Effector memory CD4-positive, alpha-beta T cell (primary cell): Measurements from ENCODE around the gene ACSBG1.

Source experiments
- DNase-seq, 3 donors: peaks; one replicate each; pipeline ENCODE4 v3.0.0-alpha.2; 2020
- H3K27ac ChIP-seq: 2 replicates; pipeline ENCODE4 v1.7.0; 2013; ENCODE audit warnings: mild to moderate bottlenecking, low read length, moderate library complexity; ENCODE audit not compliant: insufficient read depth, poor library complexity, severe bottlenecking
- H3K27me3 ChIP-seq: replicated peaks from 2 replicates; pipeline ENCODE4 v1.7.0; 2013; ENCODE audit warnings: mild to moderate bottlenecking, low read length; ENCODE audit not compliant: insufficient read depth, control insufficient read depth, poor library complexity, severe bottlenecking
- H3K36me3 ChIP-seq: 2 replicates; pipeline ENCODE4 v1.7.0; 2013; ENCODE audit warnings: mild to moderate bottlenecking, low read length, moderate library complexity; ENCODE audit not compliant: control insufficient read depth, insufficient read depth
- H3K4me1 ChIP-seq: 2 replicates; pipeline ENCODE4 v1.7.0; 2013; ENCODE audit warnings: low read length, mild to moderate bottlenecking; ENCODE audit not compliant: control insufficient read depth, insufficient read depth, poor library complexity, severe bottlenecking
- H3K4me3 ChIP-seq: 2 replicates; pipeline ENCODE4 v1.7.0; 2013; ENCODE audit warnings: low read length, low read depth, mild to moderate bottlenecking; ENCODE audit not compliant: insufficient read depth, poor library complexity, severe bottlenecking
- H3K9me3 ChIP-seq: 2 replicates; pipeline ENCODE4 v1.7.0; 2013; ENCODE audit warnings: mild to moderate bottlenecking, low read length, moderate library complexity; ENCODE audit not compliant: control insufficient read depth

Gene ACSBG1

DNA sequence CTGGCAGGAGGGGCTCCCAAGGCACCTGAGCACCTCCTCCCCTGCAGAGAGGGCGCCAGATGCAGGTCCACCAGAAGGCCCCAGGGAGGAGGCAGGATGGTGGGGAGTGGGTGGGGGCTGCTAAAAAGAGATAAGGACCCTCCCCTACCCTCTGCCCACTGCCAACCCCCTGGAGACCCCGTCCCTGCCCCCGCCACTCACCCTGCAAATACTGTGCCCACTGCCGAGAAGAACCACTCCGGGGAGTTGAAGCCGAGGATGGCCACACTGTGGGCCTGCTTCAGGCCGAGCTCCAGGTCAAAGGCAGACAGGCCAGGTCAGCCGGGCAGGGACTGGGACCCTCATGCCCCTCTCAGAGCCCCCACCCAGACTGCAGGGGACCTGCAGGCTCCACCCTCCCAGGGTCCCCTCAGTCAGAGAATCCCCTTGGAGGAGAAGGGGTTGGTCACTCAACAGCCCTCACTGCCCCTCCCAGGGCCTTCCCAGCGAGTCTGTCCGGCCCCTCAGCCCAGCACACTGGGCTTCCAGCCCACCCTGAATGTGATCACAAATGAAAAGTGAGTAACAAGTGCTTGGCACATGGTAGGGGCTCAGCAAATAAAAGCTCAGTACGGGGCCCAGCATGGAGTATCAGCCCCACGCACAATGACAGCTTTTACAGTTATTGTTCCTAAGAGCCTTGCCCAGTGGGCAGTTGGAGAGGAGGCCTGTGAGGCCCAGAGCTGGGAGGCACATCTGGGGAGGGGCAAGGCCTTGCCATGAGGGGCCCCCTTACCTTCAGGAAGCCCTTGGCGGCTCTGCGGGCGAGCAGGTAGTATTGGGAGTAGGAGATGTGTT, 40.4 kb downstream of the ACSBG1 start:
- no peaks in the 10 kb centered on the region for H3K36me3 ChIP-seq
- H3K4me1 ChIP-seq = no peaks in the 10 kb centered on the region
- H3K27ac ChIP-seq = no peak overlapping the region
- no peak for DNase-seq
- H3K9me3 ChIP-seq = no peaks in the 10 kb centered on the region
- H3K4me3 ChIP-seq = no peak overlapping the region
- H3K27me3 ChIP-seq = no peaks in the 10 kb centered on the region

GRCh38 chr15:78192826-78193594, 41.4 kb downstream of the ACSBG1 start:
- no peak overlapping the region for H3K27ac ChIP-seq
- H3K4me1 ChIP-seq = no peaks in the 10 kb centered on the region
- no peak overlapping the region for H3K4me3 ChIP-seq
- H3K36me3 ChIP-seq = no peaks in the 10 kb centered on the region
- H3K27me3 ChIP-seq = no peaks in the 10 kb centered on the region
- no peak for DNase-seq
- H3K9me3 ChIP-seq = no peaks in the 10 kb centered on the region

DNA sequence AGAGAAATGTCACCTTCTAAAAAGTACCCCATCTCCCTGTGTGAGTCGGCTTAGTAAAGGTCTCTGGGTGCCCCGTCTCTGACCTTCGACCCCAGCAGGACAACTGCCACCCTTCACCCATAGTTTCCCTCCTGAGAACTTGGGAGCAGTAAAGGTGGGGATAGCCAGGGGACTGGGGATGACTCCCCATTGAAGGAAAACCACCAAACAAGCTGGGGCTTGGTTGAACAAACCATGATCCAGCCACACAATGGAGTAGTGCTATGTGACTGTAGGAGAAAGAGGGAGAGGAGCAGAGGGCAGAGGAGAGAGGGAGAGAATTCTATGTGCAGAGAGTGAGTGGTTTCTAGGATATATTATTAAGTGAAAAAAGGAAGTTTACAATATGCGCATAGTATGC, 51.5 kb downstream of the ACSBG1 start:
- Histone ChIP-seq H3K36me3 (no peaks in the 10 kb centered on the region), H3K9me3 (no peaks in the 10 kb centered on the region), H3K4me3 (no peak overlapping the region), H3K4me1 (no peaks in the 10 kb centered on the region), H3K27me3 (no peaks in the 10 kb centered on the region), H3K27ac (no peak overlapping the region)
- no peak for DNase-seq

DNA sequence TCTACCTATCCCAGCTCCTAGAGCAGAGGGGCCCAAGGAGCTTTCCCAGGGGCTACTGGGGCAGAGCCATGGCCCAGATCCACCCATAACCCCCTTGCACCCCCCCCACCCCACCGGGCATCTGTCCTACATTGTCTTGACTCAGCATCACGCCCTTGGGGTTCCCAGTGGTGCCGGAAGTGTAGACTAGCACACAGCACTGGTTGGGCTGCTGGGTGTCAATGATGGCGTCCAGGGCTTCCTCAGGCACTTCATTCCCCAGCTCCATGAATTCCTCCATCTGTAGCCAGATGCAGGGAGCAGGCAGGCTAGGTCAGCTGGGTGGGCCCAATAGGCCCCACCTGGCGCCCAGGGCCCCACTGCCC, 52.0 kb downstream of the ACSBG1 start:
- H3K9me3 ChIP-seq = no peaks in the 10 kb centered on the region

DNA sequence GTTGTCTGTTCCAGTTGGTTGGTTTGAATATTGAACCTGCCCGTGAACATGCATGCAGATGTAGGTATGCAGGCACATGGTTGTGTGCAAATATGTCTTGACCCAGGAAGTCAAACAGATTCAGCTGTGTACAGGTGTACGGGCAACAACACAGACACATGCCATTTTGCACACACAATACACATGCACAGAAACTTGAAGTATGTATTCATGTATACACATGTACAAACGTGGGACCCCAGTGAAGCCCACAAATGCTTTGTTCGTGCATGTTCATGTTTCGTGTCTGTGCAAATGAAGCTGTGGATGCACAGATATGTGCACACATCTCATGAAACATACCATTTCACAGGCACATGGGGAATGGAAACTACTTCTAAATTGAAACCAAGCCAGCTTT, 54.5 kb downstream of the ACSBG1 start:
- DNase-seq = no peak
- Histone ChIP-seq H3K4me3 (no peak overlapping the region), H3K27ac (no peak overlapping the region), H3K27me3 (no peaks in the 10 kb centered on the region), H3K36me3 (no peaks in the 10 kb centered on the region), H3K4me1 (no peaks in the 10 kb centered on the region), H3K9me3 (no peaks in the 10 kb centered on the region)

More for the DNA sequence above, 52.0 kb downstream of the ACSBG1 start:
- no peak for DNase-seq
- Histone ChIP-seq H3K4me1 (no peaks in the 10 kb centered on the region), H3K27ac (no peak overlapping the region), H3K36me3 (no peaks in the 10 kb centered on the region), H3K4me3 (no peak overlapping the region), H3K27me3 (no peaks in the 10 kb centered on the region)

- Histone ChIP-seq H3K4me1 (no peaks in the 10 kb centered on the region), H3K4me3 (no peak overlapping the region), H3K27ac (no peak overlapping the region), H3K27me3 (no peaks in the 10 kb centered on the region), H3K36me3 (no peaks in the 10 kb centered on the region), H3K9me3 (no peaks in the 10 kb centered on the region)
- DNase-seq = no peak
Observed at GRCh38 chr15:78179286-78179840, 55.0 kb downstream of the ACSBG1 start.

- no peaks in the 10 kb centered on the region for H3K27me3 ChIP-seq
- H3K36me3 ChIP-seq = no peaks in the 10 kb centered on the region
- no peak overlapping the region for H3K4me3 ChIP-seq
- no peaks in the 10 kb centered on the region for H3K9me3 ChIP-seq
- no peaks in the 10 kb centered on the region for H3K4me1 ChIP-seq
- no peak overlapping the region for H3K27ac ChIP-seq
- DNase-seq = no peak
Observed at GRCh38 chr15:78178064-78178463, 56.3 kb downstream of the ACSBG1 start.

GRCh38 chr15:78177447-78177873, 56.9 kb downstream of the ACSBG1 start:
- H3K4me1 ChIP-seq = no peaks in the 10 kb centered on the region
- no peaks in the 10 kb centered on the region for H3K27me3 ChIP-seq
- peaks cover 2% of the 10 kb centered on the region for H3K36me3 ChIP-seq
- no peak overlapping the region for H3K4me3 ChIP-seq
- H3K27ac ChIP-seq = no peak overlapping the region
- no peaks in the 10 kb centered on the region for H3K9me3 ChIP-seq
- no peak for DNase-seq

DNA sequence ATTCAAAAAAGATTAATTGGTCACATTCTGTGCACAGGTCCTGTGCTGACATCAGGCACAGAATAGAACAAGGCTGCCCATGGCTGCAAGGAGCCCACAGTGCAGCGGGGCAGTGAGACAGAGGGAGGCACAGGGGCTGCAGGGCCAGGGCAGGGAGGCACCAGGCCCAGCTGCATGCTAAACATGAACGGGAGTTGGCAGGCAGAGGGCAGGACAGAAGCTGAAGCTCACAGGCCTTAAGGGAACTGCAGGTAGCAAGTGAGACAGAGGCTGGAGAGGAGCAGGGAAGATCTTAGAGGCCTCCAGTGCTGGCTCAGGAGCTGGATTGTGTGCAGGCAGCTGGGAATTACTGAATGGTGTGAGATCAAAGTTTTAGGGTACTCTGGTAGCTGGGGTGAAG, 59.0 kb downstream of the ACSBG1 start:
- Histone ChIP-seq H3K27me3 (no peaks in the 10 kb centered on the region), H3K4me1 (no peaks in the 10 kb centered on the region), H3K27ac (no peak overlapping the region), H3K36me3 (peaks cover 23% of the 10 kb centered on the region), H3K4me3 (no peak overlapping the region), H3K9me3 (no peaks in the 10 kb centered on the region)
- DNase-seq = no peak

DNA sequence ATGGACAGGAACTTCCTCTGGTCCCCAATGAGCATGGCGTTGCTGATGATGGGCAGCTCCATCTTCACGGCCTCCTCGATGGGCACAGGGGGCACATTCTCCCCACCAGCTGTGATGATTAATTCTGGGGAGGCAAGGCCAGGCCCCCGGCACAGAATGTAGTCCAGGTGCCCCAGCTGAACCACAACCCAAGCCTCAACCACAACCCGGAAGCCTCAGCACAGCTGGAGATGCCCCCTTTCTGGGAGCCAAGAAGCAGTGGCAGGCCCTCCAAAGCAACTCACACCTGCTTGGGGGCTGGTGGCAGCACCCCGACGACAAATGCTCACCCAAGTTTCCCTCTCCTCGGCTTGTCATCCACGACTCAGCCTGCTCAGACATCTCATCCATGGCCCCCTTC, 60.0 kb downstream of the ACSBG1 start:
- H3K4me1 ChIP-seq = no peaks in the 10 kb centered on the region
- no peaks in the 10 kb centered on the region for H3K27me3 ChIP-seq
- no peak overlapping the region for H3K27ac ChIP-seq
- H3K36me3 ChIP-seq = peaks cover 27% of the 10 kb centered on the region
- H3K9me3 ChIP-seq = no peaks in the 10 kb centered on the region
- no peak overlapping the region for H3K4me3 ChIP-seq
- no peak for DNase-seq
